C4-2B (cell line): ENCODE measurements around the gene ZBED3.

Experiments
- ZFX ChIP-seq: fragments of 450-650 bp; IDR thresholded peaks from 2 replicates; pipeline ENCODE4 v1.6.1; 2017
- TF ChIP-seq, protein P1 (sequence below): fragments of 450-650 bp; conservative IDR thresholded peaks from 2 replicates; pipeline ENCODE4 v1.5.1; 2017; ENCODE audit warnings: mild to moderate bottlenecking

DNA sequence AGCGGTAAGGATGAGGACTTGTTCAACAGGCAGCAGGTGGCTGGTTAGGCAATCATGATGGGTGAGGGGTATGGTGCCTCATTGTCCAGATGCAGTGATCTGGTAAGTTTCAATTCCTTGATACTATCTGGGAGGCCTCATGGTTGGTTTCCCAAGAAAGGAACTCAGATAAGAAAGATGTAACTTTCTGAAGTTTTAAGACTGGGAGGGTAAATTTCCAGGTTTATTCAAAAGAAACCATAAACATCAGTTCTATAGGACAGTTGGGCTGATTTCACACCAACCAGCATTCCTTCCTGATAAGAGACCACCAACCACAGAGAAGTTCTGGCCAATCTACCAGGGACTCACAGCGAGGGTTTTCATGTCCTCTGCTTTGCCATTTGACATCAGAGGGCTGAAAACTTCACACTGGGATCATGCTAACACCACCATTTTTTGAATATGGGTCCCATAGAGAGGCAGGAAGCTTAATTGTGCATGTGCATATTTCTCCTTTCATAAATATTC lies 57.7 kb downstream of the ZBED3 start:
- TF ChIP-seq, protein P1, sequence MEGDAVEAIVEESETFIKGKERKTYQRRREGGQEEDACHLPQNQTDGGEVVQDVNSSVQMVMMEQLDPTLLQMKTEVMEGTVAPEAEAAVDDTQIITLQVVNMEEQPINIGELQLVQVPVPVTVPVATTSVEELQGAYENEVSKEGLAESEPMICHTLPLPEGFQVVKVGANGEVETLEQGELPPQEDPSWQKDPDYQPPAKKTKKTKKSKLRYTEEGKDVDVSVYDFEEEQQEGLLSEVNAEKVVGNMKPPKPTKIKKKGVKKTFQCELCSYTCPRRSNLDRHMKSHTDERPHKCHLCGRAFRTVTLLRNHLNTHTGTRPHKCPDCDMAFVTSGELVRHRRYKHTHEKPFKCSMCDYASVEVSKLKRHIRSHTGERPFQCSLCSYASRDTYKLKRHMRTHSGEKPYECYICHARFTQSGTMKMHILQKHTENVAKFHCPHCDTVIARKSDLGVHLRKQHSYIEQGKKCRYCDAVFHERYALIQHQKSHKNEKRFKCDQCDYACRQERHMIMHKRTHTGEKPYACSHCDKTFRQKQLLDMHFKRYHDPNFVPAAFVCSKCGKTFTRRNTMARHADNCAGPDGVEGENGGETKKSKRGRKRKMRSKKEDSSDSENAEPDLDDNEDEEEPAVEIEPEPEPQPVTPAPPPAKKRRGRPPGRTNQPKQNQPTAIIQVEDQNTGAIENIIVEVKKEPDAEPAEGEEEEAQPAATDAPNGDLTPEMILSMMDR = no peak
- no peak for TF ChIP-seq ZFX
